ENCODE measurements around the gene METRNL. TPM values are rescaled to one million over a fixed set of nuclear protein-coding genes. Genes with fewer than 3 reads are reported as not detected.

The METRNL gene
- total RNA-seq, 1 experiment from 2014 or later: 58.7 TPM

- TF ChIP-seq YY1 (IDR thresholded peaks at IDR 0.05; ENCODE audit: extremely low read depth, insufficient replicate concordance, low read depth, low read length) (no peak), POLR2A (IDR thresholded peaks at IDR 0.05; ENCODE audit: borderline replicate concordance, extremely low read depth, insufficient read depth, insufficient read length) (no peak)
Observed at GRCh38 chr17:83121921-83122820, 42.8 kb downstream of the METRNL start (continued).

GRCh38 chr17:83122834-83123233 is 43.4 kb downstream of the METRNL start:
- no peaks in the 10 kb centered on the region for H3K4me1 ChIP-seq (ENCODE audit: control insufficient read depth in 1 of 2, insufficient read depth in 2 of 2, low read length in 2 of 2)
- intact Hi-C loops (cut with micrococcal nuclease): no loop called here
- H3K4me2 ChIP-seq (ENCODE audit: low read length): no peak overlapping the region
- no peak overlapping the region for H3K9ac ChIP-seq (ENCODE audit: low read length)
- no peak for TF ChIP-seq RAD21 (IDR thresholded peaks at IDR 0.05; ENCODE audit: low read depth)
- POLR2A ChIA-PET: no interaction called here
- H3K79me2 ChIP-seq (ENCODE audit: insufficient read depth, low read length): no peaks in the 10 kb centered on the region
- ATAC-seq: no peak
- no peak overlapping the region for H2AFZ ChIP-seq (ENCODE audit: low read depth, low read length, poor library complexity, severe bottlenecking)
- H3K36me3 ChIP-seq (ENCODE audit: control insufficient read depth in 1 of 2, insufficient read depth in 2 of 2, low read length in 2 of 2): no peaks in the 10 kb centered on the region
- RAD21 ChIA-PET (ENCODE audit: low non-redundant PET in 1 of 2, low total read pairs in 2 of 2, uncharacterized antibody in 2 of 2, unreplicated experiment in 2 of 2): no interaction called here
- no peak overlapping the region for H3K27ac ChIP-seq (ENCODE audit: low read depth, low read length)
- no peaks in the 10 kb centered on the region for H3K9me2 ChIP-seq (ENCODE audit: insufficient read depth)
- H4K20me1 ChIP-seq (ENCODE audit: insufficient read depth): no peaks in the 10 kb centered on the region
- DNase-seq (ENCODE audit: low read depth, low spot score): no peak
- H3K4me3 ChIP-seq (replicated peaks in 1 of 2; ENCODE audit: low read depth in 1 of 2, low read length in 2 of 2): no peak overlapping the region
- H3K27me3 ChIP-seq (ENCODE audit: insufficient read depth, low read length): peaks cover 16% of the 10 kb centered on the region
- CTCF ChIA-PET: no interaction called here
- BruUV-seq (replicated peaks): no TSS peak
- H3K9me3 ChIP-seq (ENCODE audit: control insufficient read depth in 1 of 2, insufficient read depth in 1 of 2, low read depth in 1 of 2, low read length in 2 of 2): no peaks in the 10 kb centered on the region; a peak in 1 of 4 replicates

GRCh38 chr17:83123896-83124801 is 44.7 kb downstream of the METRNL start:
- Histone ChIP-seq H3K9ac (ENCODE audit: low read length) (no peak overlapping the region), H3K9me2 (ENCODE audit: insufficient read depth) (no peaks in the 10 kb centered on the region), H3K27ac (ENCODE audit: low read depth, low read length) (no peak overlapping the region), H3K4me3 (replicated peaks in 1 of 2; ENCODE audit: low read depth in 1 of 2, low read length in 2 of 2) (no peak overlapping the region), H3K36me3 (ENCODE audit: control insufficient read depth in 1 of 2, insufficient read depth in 2 of 2, low read length in 2 of 2) (no peaks in the 10 kb centered on the region), H3K9me3 (ENCODE audit: control insufficient read depth in 1 of 2, insufficient read depth in 1 of 2, low read depth in 1 of 2, low read length in 2 of 2) (no peaks in the 10 kb centered on the region; a peak in 1 of 4 replicates), H3K79me2 (ENCODE audit: insufficient read depth, low read length) (no peaks in the 10 kb centered on the region), H3K27me3 (ENCODE audit: insufficient read depth, low read length) (peaks cover 16% of the 10 kb centered on the region), H3K4me2 (ENCODE audit: low read length) (no peak overlapping the region), H2AFZ (ENCODE audit: low read depth, low read length, poor library complexity, severe bottlenecking) (no peak overlapping the region), H3K4me1 (ENCODE audit: control insufficient read depth in 1 of 2, insufficient read depth in 2 of 2, low read length in 2 of 2) (no peaks in the 10 kb centered on the region), H4K20me1 (ENCODE audit: insufficient read depth) (no peaks in the 10 kb centered on the region)
- ATAC-seq (no peak), DNase-seq (ENCODE audit: low read depth, low spot score) (no peak)
- BruUV-seq (replicated peaks): no TSS peak
- POLR2A ChIA-PET: no interaction called here
- intact Hi-C loops (cut with micrococcal nuclease): no loop called here
- CTCF ChIA-PET: no interaction called here
- RAD21 ChIA-PET (ENCODE audit: low non-redundant PET in 1 of 2, low total read pairs in 2 of 2, uncharacterized antibody in 2 of 2, unreplicated experiment in 2 of 2): no interaction called here
- TF ChIP-seq SIN3A (IDR thresholded peaks at IDR 0.05; ENCODE audit: low read depth) (no peak), TCF7L2 (IDR thresholded peaks at IDR 0.05; ENCODE audit: borderline replicate concordance, extremely low read depth, insufficient read depth, insufficient read length) (no peak), ATF3 (IDR thresholded peaks at IDR 0.05) (no peak), POLR2AphosphoS5 (IDR thresholded peaks at IDR 0.05; ENCODE audit: low read depth, low read length) (no peak), MAX (IDR thresholded peaks at IDR 0.05) (no peak), JUND (IDR thresholded peaks at IDR 0.05) (no peak), CTCF (IDR thresholded peaks at IDR 0.05 in 2 of 3, conservative IDR thresholded peaks at IDR 0.05 in 1 of 3; ENCODE audit: borderline replicate concordance in 1 of 3, insufficient read depth in 1 of 3, low read depth in 2 of 3, low read length in 2 of 3) (no peak), CBX3 (IDR thresholded peaks at IDR 0.05; ENCODE audit: low read depth) (no peak), CEBPB (IDR thresholded peaks at IDR 0.05; ENCODE audit: low read depth) (no peak), ELF1 (IDR thresholded peaks at IDR 0.05; ENCODE audit: borderline replicate concordance, low read depth) (no peak), SP1 (IDR thresholded peaks at IDR 0.05; ENCODE audit: low read depth) (no peak), RAD21 (IDR thresholded peaks at IDR 0.05; ENCODE audit: low read depth) (no peak), ZNF274 (IDR thresholded peaks at IDR 0.05; ENCODE audit: low read depth, low read length) (no peak)
